Measurements from ENCODE around the gene ATCAY. TPM values are rescaled to one million over a fixed set of nuclear protein-coding genes. Genes with fewer than 3 reads are reported as not detected.

Gene ATCAY
- polyA plus RNA-seq, 2 of the 4 experiments (the other 2 are of a cell fraction) = 0.06 TPM; not detected in 1

GRCh38 chr19:3902317-3902973, 22.0 kb downstream of the ATCAY start:
- H3K4me2 ChIP-seq = no peak overlapping the region
- no peak overlapping the region for H3K4me3 ChIP-seq
- ChIA-PET CTCF (no interaction called here), POLR2A (no interaction called here)
- no peak for TF ChIP-seq REST (IDR thresholded peaks at IDR 0.05)
- no peak for TF ChIP-seq HDAC2 (IDR thresholded peaks at IDR 0.05)
- no peak for DNase-seq (ENCODE audit: low read depth in 1 of 2, low spot score in 1 of 2)
- no peak for FAIRE-seq
- no peaks in the 10 kb centered on the region for H3K4me1 ChIP-seq
- H3K27ac ChIP-seq = no peak overlapping the region
- peaks cover 7% of the 10 kb centered on the region; the same call in 1 of the 3 replicates for H3K9me3 ChIP-seq
- ATAC-seq = no peak
- 57% methylated on average over 8 of the region's 15 CpGs for WGBS (ENCODE audit: missing lambda C conversion rate)

- TF ChIP-seq RNF2 (IDR thresholded peaks at IDR 0.05; ENCODE audit: borderline replicate concordance, low read depth) (no peak), FOSB (CRISPR knock-in tag; IDR thresholded peaks at IDR 0.05) (no peak), HOXB13 (CRISPR knock-in tag; IDR thresholded peaks at IDR 0.05; ENCODE audit: low read depth) (no peak)
- ChIA-PET CTCF (no interaction called here), POLR2A (no interaction called here)
- Histone ChIP-seq H3K4me1 (no peaks in the 10 kb centered on the region), H3K9me3 (no peaks in the 10 kb centered on the region), H3K27ac (no peak overlapping the region), H3K4me3 (no peak overlapping the region), H3K4me2 (no peak overlapping the region)
- no peak for ATAC-seq
- WGBS (ENCODE audit: missing lambda C conversion rate) = 64% methylated on average over 8 of the region's 8 CpGs
- FAIRE-seq = no peak
- no peak for DNase-seq (ENCODE audit: low read depth in 1 of 2, low spot score in 1 of 2)
Observed at GRCh38 chr19:3904233-3904632, 23.7 kb downstream of the ATCAY start.

GRCh38 chr19:3907626-3908265, 27.3 kb downstream of the ATCAY start:
- H3K27ac ChIP-seq = no peak overlapping the region
- WGBS (ENCODE audit: missing lambda C conversion rate) = 79% methylated on average over 33 of the region's 50 CpGs
- FAIRE-seq (no peak), DNase-seq (ENCODE audit: low read depth in 1 of 2, low spot score in 1 of 2) (no peak), ATAC-seq (peak; percentile 22 to 37; a peak in 1 of 6 replicates)
- H3K4me1 ChIP-seq = no peaks in the 10 kb centered on the region
- CTCF ChIA-PET = interaction anchor here (1.2 kb wide), 1 partner anchor 95 kb away, joined by 4 read pairs; no protein-coding TSS in a partner anchor
- no peak for TF ChIP-seq PHF8 (IDR thresholded peaks at IDR 0.05; ENCODE audit: borderline replicate concordance, low read depth)
- POLR2A ChIA-PET = no interaction called here
- peaks cover 8% of the 10 kb centered on the region for H3K9me3 ChIP-seq
- no peak overlapping the region for H3K4me3 ChIP-seq
- H3K4me2 ChIP-seq = no peak overlapping the region

- Histone ChIP-seq H3K9me3 (peaks cover 8% of the 10 kb centered on the region), H3K4me1 (no peaks in the 10 kb centered on the region), H3K27ac (no peak overlapping the region), H3K4me2 (no peak overlapping the region), H3K4me3 (no peak overlapping the region)
- DNase-seq (ENCODE audit: low read depth in 1 of 2, low spot score in 1 of 2) (no peak), ATAC-seq (peak; percentile 60 to 74; a peak in 4 of 6 replicates), FAIRE-seq (no peak)
- WGBS (ENCODE audit: missing lambda C conversion rate) = 56% methylated on average over 8 of the region's 14 CpGs
- ChIA-PET POLR2A (no interaction called here), CTCF (no interaction called here)
- no peak for TF ChIP-seq ZC3H11A (IDR thresholded peaks at IDR 0.05)
- no peak for TF ChIP-seq BCL3 (IDR thresholded peaks at IDR 0.05)
- no peak for TF ChIP-seq CHD2 (IDR thresholded peaks at IDR 0.05; ENCODE audit: low read length, partially characterized antibody)
- no peak for TF ChIP-seq JUNB (IDR thresholded peaks at IDR 0.05)
- TF ChIP-seq MAX (IDR thresholded peaks at IDR 0.05) = no peak
- TF ChIP-seq ZFP36 (IDR thresholded peaks at IDR 0.05; ENCODE audit: borderline replicate concordance, partially characterized antibody) = no peak
- TF ChIP-seq PBX3 (IDR thresholded peaks at IDR 0.05) = no peak
- no peak for TF ChIP-seq CHD4 (IDR thresholded peaks at IDR 0.05; ENCODE audit: borderline replicate concordance)
- no peak for TF ChIP-seq FOXS1 (CRISPR knock-in tag; IDR thresholded peaks at IDR 0.05)
- no peak for TF ChIP-seq TFCP2L1 (CRISPR knock-in tag; IDR thresholded peaks at IDR 0.05)
- TF ChIP-seq TP53 (CRISPR knock-in tag; IDR thresholded peaks at IDR 0.05) = no peak
- no peak for TF ChIP-seq KDM1A (IDR thresholded peaks at IDR 0.05; ENCODE audit: low read depth)
- TF ChIP-seq RNF2 (IDR thresholded peaks at IDR 0.05; ENCODE audit: borderline replicate concordance, low read depth) = no peak
- no peak for TF ChIP-seq FOSB (CRISPR knock-in tag; IDR thresholded peaks at IDR 0.05)
Observed at GRCh38 chr19:3908266-3909054, 28.0 kb downstream of the ATCAY start.

All from A549 (cell line).